SU-DHL-6 (cell line): ENCODE results near the gene PLEK.
"Not testable (repeated sequence)": the region's sequence is repeated elsewhere in the genome, so short reads cannot be mapped to it uniquely, and the experiment has no call there.

Experiments used
- EZH2phosphoT487 ChIP-seq: fragments of 200-600 bp; sonication (generic), shearing (Covaris generic); conservative IDR thresholded peaks from 2 replicates; pipeline ENCODE4 v1.6.1; 2018; ENCODE audit warnings: mild to moderate bottlenecking, antibody characterized with exemption, low read length, moderate library complexity, mixed read lengths
- TF ChIP-seq, protein P1 (sequence below): fragments of 200-600 bp; sonication (generic); IDR thresholded peaks from one replicate; pipeline ENCODE4 v1.5.1; 2017; ENCODE audit warnings: antibody characterized with exemption, mild to moderate bottlenecking, low read length, moderate library complexity; ENCODE audit not compliant: insufficient read depth, poor library complexity, severe bottlenecking

DNA sequence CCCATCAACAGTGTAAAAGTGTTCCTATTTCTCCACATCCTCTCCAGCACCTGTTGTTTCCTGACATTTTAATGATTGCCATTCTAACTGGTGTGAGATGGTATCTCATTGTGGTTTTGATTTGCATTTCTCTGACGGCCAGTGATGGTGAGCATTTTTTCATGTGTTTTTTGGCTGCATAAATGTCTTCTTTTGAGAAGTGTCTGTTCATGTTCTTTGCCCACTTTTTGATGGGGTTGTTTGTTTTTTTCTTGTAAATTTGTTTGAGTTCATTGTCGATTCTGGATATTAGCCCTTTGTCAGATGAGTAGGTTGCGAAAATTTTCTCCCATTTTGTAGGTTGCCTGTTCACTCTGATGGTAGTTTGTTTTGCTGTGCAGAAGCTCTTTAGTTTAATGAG, 81.3 kb downstream of the PLEK start:
- TF ChIP-seq, protein P1, sequence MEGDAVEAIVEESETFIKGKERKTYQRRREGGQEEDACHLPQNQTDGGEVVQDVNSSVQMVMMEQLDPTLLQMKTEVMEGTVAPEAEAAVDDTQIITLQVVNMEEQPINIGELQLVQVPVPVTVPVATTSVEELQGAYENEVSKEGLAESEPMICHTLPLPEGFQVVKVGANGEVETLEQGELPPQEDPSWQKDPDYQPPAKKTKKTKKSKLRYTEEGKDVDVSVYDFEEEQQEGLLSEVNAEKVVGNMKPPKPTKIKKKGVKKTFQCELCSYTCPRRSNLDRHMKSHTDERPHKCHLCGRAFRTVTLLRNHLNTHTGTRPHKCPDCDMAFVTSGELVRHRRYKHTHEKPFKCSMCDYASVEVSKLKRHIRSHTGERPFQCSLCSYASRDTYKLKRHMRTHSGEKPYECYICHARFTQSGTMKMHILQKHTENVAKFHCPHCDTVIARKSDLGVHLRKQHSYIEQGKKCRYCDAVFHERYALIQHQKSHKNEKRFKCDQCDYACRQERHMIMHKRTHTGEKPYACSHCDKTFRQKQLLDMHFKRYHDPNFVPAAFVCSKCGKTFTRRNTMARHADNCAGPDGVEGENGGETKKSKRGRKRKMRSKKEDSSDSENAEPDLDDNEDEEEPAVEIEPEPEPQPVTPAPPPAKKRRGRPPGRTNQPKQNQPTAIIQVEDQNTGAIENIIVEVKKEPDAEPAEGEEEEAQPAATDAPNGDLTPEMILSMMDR: not testable (repeated sequence)
- TF ChIP-seq EZH2phosphoT487: not testable (repeated sequence)
